LNCaP clone FGC (cell line): ENCODE results near the gene SCPEP1.

Experiments used
- DNase-seq: peaks from one replicate; pipeline ENCODE4 v3.0.0-alpha.2; 2011; ENCODE audit warnings: low read depth
- H3K4me3 ChIP-seq: 2 replicates; pipeline ENCODE4 v1.5.1; 2011; ENCODE audit warnings: mild to moderate bottlenecking, low read depth, low read length, control low read depth
- CTCF ChIP-seq: IDR thresholded peaks from 2 replicates; pipeline ENCODE4 v1.5.1; 2012; ENCODE audit warnings: mild to moderate bottlenecking; ENCODE audit not compliant: control insufficient read depth, insufficient read depth; ENCODE audit errors: extremely low read depth

The SCPEP1 gene

DNA sequence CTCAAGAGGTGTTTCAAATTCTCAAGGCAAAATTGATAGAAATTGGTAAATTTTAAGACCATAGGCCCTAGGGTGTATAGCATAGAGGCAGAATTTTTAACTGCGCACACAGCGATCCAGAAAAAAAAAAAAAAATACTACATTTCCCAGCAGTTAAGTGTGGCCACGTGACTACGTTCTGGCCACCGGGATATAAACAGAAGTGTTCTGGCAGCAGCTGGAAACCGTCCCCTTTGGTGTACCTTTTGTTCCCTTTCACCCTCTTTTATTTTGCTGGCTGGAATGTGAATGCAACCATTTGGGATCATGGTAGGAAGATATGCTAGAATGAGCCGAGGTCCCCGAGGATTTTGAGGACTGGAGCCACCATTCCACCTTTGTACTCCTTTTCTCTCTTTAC is 54.4 kb downstream of the SCPEP1 start:
- H3K4me3 ChIP-seq = no peak overlapping the region
- no peak for DNase-seq
- TF ChIP-seq CTCF = no peak

DNA sequence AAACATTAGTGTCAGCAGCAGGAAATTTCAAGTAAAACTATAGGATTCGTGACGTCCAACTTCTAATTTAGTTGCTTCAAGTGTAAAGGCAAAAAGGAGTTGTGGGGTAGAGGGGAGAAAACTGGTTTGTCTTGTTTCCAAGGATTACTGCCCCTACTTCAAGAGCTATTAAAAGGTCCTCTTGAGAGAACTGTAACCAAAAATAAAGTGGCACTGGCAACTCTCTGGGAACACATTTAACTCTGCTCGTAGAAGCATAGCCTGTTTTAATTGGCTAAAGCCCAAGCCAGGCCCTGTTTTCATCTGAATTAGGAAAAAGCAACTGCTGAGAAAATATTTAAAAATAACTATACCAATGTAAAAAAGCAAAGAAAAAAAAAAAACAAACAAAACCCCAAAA is 55.4 kb downstream of the SCPEP1 start:
- no peak for TF ChIP-seq CTCF
- peak; percentile 81 for DNase-seq
- no peak overlapping the region for H3K4me3 ChIP-seq

DNA sequence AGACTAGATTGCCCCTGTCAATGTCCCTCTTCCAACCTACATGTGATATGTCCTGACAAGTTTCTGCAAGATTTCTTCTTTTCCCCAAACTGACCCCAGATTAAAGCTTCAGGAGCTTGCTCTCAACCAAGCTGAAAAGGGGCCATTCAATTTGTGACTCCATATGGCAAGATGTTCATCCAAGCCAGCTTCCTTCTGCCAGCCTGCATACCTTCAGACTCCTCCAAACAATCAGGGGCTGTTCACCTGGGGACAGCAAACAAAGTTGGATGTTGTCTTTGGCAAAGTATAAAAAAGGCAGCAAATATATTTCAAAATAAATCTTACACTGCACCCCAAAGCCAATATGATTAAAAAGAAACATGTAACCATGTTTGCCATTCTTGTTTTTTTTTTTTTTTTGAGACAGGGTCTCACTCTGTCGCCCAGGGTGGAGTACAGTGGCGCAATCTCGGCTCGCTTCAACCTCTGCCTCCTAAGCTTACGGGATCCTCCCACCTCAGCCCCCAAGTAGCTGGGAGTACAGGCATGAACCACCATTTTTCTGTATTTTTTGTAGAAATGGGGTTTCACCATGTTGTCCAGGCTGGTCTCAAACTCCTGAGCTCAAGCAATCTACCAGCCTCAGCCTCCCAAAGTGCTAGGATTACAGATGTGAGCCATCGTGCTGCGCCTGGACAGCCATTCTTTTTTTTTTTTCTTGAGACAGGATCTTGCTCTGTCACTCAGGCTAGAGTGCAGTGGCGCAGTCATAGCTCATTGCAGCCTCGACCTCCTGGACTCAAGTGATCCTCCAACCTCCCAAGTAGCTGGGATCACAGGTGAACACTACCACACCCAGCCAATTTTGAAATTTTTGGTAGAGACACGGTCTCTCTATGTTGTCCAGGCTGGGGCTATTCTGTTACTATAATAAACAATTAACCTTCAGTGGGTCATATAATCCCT is 57.1 kb downstream of the SCPEP1 start:
- TF ChIP-seq CTCF = no peak
- DNase-seq = no peak
- H3K4me3 ChIP-seq = no peak overlapping the region

GRCh38 chr17:57035971-57036481 is 58.1 kb downstream of the SCPEP1 start:
- no peak for DNase-seq
- H3K4me3 ChIP-seq = no peak overlapping the region
- TF ChIP-seq CTCF = no peak

- no peak for TF ChIP-seq CTCF
- DNase-seq = no peak
- H3K4me3 ChIP-seq = no peak overlapping the region
Measured at GRCh38 chr17:57037411-57037810, 59.5 kb downstream of the SCPEP1 start.

DNA sequence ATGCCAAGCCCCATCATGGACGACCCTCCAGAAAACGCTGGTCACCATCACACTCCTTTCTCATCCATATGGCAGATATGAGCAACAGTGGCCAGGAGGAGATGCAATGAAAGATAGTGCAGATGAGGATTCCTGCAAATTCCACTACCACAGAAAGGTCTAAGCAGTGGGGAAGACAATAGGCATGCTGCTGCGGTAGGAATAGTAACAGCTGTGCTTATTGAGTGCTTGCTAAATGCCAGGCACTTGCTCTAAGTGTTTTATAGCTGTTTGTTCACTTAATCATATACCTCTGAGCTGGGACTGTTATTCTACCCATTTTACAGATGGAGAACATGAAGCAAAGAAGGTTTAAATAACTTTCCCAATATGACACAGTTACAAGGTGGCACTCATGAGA is 60.6 kb downstream of the SCPEP1 start:
- DNase-seq = no peak
- TF ChIP-seq CTCF = no peak
- no peak overlapping the region for H3K4me3 ChIP-seq
